K562 (cell line): ENCODE data around the gene TUT1. TPM values are rescaled to one million over a fixed set of nuclear protein-coding genes. Genes with fewer than 3 reads are reported as not detected.

ENCODE experiments used
- ARID4B ChIP-seq: sonication (generic); formaldehyde crosslinking; IDR thresholded peaks from 2 replicates; pipeline ENCODE4 v1.8.0; 2022; ENCODE audit warnings: mild to moderate bottlenecking, missing genetic modification reagents
- DDX20 ChIP-seq: fragments of 450-650 bp; IDR thresholded peaks from 2 replicates; pipeline ENCODE4 v1.6.1; 2016; ENCODE audit warnings: missing genetic modification characterization, low read depth, mild to moderate bottlenecking, missing compliant biosample characterization, moderate library complexity
- DMBX1 ChIP-seq: fragments of 250-450 bp; sonication (Bioruptor Pico); IDR thresholded peaks from 2 replicates; pipeline ENCODE4 v1.8.0; 2022; ENCODE audit warnings: inconsistent platforms, mild to moderate bottlenecking, moderate library complexity, borderline replicate concordance
- HLTF ChIP-seq: fragments of 450-650 bp; IDR thresholded peaks from 2 replicates; pipeline ENCODE4 v1.6.1; 2016
- KLF6 ChIP-seq: fragments of 250-450 bp; sonication (Bioruptor Pico); IDR thresholded peaks from 2 replicates; pipeline ENCODE4 v1.4.0; 2020; ENCODE audit warnings: mild to moderate bottlenecking, moderate library complexity, borderline replicate concordance
- PCBP1 ChIP-seq: fragments of 200-400 bp; formaldehyde crosslinking; IDR thresholded peaks from 2 replicates; pipeline ENCODE4 v1.6.1; 2018; ENCODE audit warnings: mild to moderate bottlenecking, low read depth, low read length; ENCODE audit not compliant: poor library complexity, severe bottlenecking
- POLR3A ChIP-seq: IDR thresholded peaks from 2 replicates; pipeline ENCODE4 v1.6.1; 2011; ENCODE audit warnings: borderline replicate concordance, mild to moderate bottlenecking, moderate library complexity; ENCODE audit not compliant: insufficient read length, insufficient read depth; ENCODE audit errors: extremely low read depth
- PRPF4 ChIP-seq: fragments of 200-400 bp; formaldehyde crosslinking; IDR thresholded peaks from one replicate; pipeline ENCODE4 v1.6.1; 2017; ENCODE audit warnings: low read length, low read depth, mild to moderate bottlenecking; ENCODE audit not compliant: insufficient read depth, poor library complexity, severe bottlenecking
- TBL1XR1 ChIP-seq, 2 experiments: IDR thresholded peaks; 2 replicates each; pipeline ENCODE4 v1.6.1; 2012; ENCODE audit warnings: improper control_type of control experiment in 2 of 2, low read length in 2 of 2, mild to moderate bottlenecking in 1 of 2
- TEAD1 ChIP-seq, 2 experiments: fragments of 450-650 bp in 1 of 2; sonication (generic) in 1 of 2; formaldehyde crosslinking; IDR thresholded peaks; 2 replicates each; pipeline versions ENCODE4 v1.4.0 to v1.8.0; 2020 to 2022; ENCODE audit warnings: mild to moderate bottlenecking in 2 of 2, missing genetic modification reagents in 1 of 2
- XRCC4 ChIP-seq: IDR thresholded peaks from one replicate; pipeline ENCODE4 v1.6.1; 2011; ENCODE audit not compliant: insufficient read depth, insufficient read length; ENCODE audit errors: extremely low read depth
- ZBTB7A ChIP-seq: IDR thresholded peaks from 2 replicates; pipeline ENCODE4 v1.6.1; 2011; ENCODE audit warnings: low read depth, mild to moderate bottlenecking, low read length, moderate library complexity, borderline replicate concordance; ENCODE audit not compliant: control insufficient read depth
- ZC3H4 ChIP-seq: sonication (generic); formaldehyde crosslinking; IDR thresholded peaks from 2 replicates; pipeline ENCODE4 v1.9.0; 2021; ENCODE audit warnings: missing genetic modification reagents, borderline replicate concordance
- ZNF174 ChIP-seq: fragments of 250-450 bp; sonication (Bioruptor Pico); IDR thresholded peaks from 2 replicates; pipeline ENCODE4 v1.4.0; 2020; ENCODE audit warnings: mild to moderate bottlenecking
- ZNF224 ChIP-seq: sonication (generic); formaldehyde crosslinking; IDR thresholded peaks from 2 replicates; pipeline ENCODE4 v1.8.0; 2022; ENCODE audit warnings: mild to moderate bottlenecking, missing genetic modification reagents
- polyA plus RNA-seq, 8 experiments: library from polyadenylated mRNA; depleted of rRNA in 4 of 8; stranded (reverse) in 5 of 8; unstranded in 3 of 8; fragments of >200 nt; fragmentation: Nextera tagmentation in 2 of 8; fragmentation: Illumina TruSeq in 1 of 8; extraction: Ambion mirVana in 2 of 8; extraction: Trizol in 1 of 8; gene quantifications; 2 replicates each; pipeline versions ENCODE4 v1.2.1 to v1.2.3, GENCODE V29; 2011 to 2014; ENCODE audit warnings: inconsistent platforms in 1 of 8, missing spikeins in 1 of 8
- total RNA-seq, 7 experiments: library from RNA; depleted of rRNA in 6 of 7; stranded (reverse); fragments of >200 nt in 6 of 7; fragmentation: Illumina TruSeq in 2 of 7; extraction: Trizol in 2 of 7; gene quantifications; 2 replicates each; pipeline versions ENCODE4 v1.2.1 to v1.2.3, GENCODE V29; 2011 to 2021; ENCODE audit warnings: low replicate concordance in 1 of 7
- TF ChIP-seq, protein P1 (sequence below), 2 experiments: fragments of 450-650 bp; IDR thresholded peaks; 2 replicates each; pipeline ENCODE4 v1.6.1; 2016
- TF ChIP-seq, protein P2 (sequence below): fragments of 450-650 bp; IDR thresholded peaks from 2 replicates; pipeline ENCODE4 v1.6.1; 2016; ENCODE audit warnings: antibody characterized with exemption
- TF ChIP-seq, protein P3 (sequence below): fragments of 250-450 bp; sonication (Bioruptor Pico); IDR thresholded peaks from 2 replicates; pipeline ENCODE4 v1.5.0; 2021

TUT1 gene
- total and polyA plus RNA-seq, 9 of the 15 experiments (the other 6 are each of a cell fraction or from before 2014, with no cell fraction given), result 0.66 to 44.3 (median 15.7) TPM

DNA sequence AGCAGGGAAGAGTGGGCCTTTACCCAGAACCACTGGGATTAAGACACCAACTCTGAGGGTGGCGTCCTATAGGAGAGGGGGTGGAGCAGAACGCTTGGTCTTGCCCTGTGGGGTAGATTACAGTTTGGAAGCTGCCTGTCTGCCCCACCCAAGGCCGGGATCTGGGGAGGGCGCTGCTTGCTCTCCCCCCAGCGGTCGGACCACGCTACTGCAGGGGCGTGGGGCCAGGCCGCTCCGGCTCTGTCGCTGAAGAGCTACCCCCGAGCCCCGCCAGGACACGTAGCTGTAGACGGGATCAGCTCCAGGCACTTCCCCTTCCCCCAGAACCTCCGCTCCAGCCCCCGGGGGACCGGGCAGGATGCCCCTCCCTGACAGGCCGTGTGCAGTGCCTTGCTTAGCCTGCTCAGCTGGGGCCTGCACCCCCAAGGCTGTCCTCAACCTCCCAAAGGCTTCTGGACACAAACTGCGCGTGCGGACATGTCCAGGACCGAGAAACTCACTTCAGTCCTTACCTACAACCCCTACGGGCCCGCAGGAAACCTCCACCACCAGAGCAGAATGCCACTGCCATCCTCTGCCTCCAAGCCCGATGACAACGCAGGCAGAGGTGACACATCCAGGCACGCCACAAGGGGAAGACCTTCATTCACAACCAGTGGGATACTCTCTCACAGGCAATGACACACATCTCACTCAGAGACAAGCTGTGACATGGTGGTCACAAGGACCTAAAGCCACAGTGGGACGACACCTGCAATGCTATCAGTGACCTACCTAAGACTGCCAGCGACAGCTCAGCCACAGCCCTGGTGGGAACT lies 48.4 kb downstream of the TUT1 start (continued):
- TF ChIP-seq, protein P1, sequence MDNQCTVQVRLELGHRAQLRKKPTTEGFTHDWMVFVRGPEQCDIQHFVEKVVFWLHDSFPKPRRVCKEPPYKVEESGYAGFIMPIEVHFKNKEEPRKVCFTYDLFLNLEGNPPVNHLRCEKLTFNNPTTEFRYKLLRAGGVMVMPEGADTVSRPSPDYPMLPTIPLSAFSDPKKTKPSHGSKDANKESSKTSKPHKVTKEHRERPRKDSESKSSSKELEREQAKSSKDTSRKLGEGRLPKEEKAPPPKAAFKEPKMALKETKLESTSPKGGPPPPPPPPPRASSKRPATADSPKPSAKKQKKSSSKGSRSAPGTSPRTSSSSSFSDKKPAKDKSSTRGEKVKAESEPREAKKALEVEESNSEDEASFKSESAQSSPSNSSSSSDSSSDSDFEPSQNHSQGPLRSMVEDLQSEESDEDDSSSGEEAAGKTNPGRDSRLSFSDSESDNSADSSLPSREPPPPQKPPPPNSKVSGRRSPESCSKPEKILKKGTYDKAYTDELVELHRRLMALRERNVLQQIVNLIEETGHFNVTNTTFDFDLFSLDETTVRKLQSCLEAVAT (IDR thresholded peaks at IDR 0.05), result no peak
- TF ChIP-seq ZNF224 (CRISPR knock-in tag), result no peak
- TF ChIP-seq, protein P2, sequence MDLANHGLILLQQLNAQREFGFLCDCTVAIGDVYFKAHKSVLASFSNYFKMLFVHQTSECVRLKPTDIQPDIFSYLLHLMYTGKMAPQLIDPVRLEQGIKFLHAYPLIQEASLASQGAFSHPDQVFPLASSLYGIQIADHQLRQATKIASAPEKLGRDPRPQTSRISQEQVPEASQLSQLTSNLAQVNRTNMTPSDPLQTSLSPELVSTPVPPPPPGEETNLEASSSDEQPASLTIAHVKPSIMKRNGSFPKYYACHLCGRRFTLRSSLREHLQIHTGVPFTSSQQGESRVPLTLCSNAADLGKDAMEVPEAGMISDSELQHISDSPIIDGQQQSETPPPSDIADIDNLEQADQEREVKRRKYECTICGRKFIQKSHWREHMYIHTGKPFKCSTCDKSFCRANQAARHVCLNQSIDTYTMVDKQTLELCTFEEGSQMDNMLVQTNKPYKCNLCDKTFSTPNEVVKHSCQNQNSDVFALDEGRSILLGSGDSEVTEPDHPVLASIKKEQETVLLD, result peak; percentile 34; the same call in 1 of the 2 replicates
- no peak for TF ChIP-seq ZNF174 (CRISPR knock-in tag)
- TF ChIP-seq ARID4B (CRISPR knock-in tag), result peak; percentile 56; the same call in 1 of the 2 replicates
- peak; percentile 73; the same call in 1 of the 2 replicates for TF ChIP-seq ZBTB7A
- no peak for TF ChIP-seq PCBP1
- no peak for TF ChIP-seq DMBX1
- no peak for TF ChIP-seq XRCC4
- TF ChIP-seq KLF6 (CRISPR knock-in tag), result peak; percentile 30; the same call in 1 of the 2 replicates
- no peak for TF ChIP-seq POLR3A
- TF ChIP-seq, protein P3, sequence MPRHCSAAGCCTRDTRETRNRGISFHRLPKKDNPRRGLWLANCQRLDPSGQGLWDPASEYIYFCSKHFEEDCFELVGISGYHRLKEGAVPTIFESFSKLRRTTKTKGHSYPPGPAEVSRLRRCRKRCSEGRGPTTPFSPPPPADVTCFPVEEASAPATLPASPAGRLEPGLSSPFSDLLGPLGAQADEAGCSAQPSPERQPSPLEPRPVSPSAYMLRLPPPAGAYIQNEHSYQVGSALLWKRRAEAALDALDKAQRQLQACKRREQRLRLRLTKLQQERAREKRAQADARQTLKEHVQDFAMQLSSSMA (CRISPR knock-in tag), result no peak
- no peak for TF ChIP-seq PRPF4
- TF ChIP-seq ZC3H4, result 0 out of 2 replicates have a peak, but pooled peaks have one; percentile 55
- TF ChIP-seq TEAD1 (CRISPR knock-in tag; IDR thresholded peaks at IDR 0.05), result 0 out of 4 replicates have a peak, but pooled peaks have one; percentile 20 to 51
- TF ChIP-seq HLTF, result 0 out of 2 replicates have a peak, but pooled peaks have one; percentile 38
- no peak for TF ChIP-seq DDX20 (tag)
- TF ChIP-seq TBL1XR1 (IDR thresholded peaks at IDR 0.05; ENCODE audit: low read length in 2 of 2), result no peak
